ENCODE results near the gene FBXO42.
A peak's percentile ranks its signal among the peaks of the same experiment; 100 is the strongest.
"Not testable (repeated sequence)": the region's sequence is repeated elsewhere in the genome, so short reads cannot be mapped to it uniquely, and the experiment has no call there.

FBXO42 gene

DNA sequence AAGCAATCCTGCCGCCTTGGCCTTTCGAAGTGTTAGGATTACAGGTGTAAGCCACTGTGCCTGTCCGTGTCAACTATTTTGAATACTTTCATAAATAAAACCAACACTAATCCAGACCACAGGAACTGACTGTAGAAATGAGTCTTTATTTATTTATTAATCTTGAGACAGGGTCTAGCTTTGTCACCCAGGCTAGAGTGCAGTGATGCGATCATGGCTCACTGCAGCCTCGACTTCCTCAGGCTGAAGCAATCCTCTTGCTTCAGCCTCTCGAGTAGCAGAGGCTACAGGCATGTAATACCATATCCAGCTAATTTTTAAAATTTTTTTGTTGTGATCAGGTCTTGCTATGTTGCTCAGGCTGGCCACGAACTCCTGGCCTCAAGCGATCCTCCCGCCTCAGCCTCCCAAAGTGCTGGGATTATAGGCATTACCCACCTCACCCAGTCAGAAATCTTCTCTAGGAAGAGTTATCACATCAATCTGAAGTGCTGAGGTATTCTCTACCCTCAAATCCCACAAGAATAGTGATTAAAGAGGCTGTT lies 93.6 kb downstream of the FBXO42 start:
- DNase-seq = no peak

- DNase-seq = no peak
Measured at GRCh38 chr1:16257968-16258367, 94.3 kb downstream of the FBXO42 start.

GRCh38 chr1:16257556-16257955 lies 94.7 kb downstream of the FBXO42 start:
- not testable (repeated sequence) for DNase-seq

GRCh38 chr1:16256478-16256877 lies 95.8 kb downstream of the FBXO42 start:
- no peak for DNase-seq

- DNase-seq = no peak
Measured at GRCh38 chr1:16254263-16254928, 97.9 kb downstream of the FBXO42 start.

- DNase-seq = no peak
Measured at GRCh38 chr1:16253332-16253922, 98.9 kb downstream of the FBXO42 start.

- no peak for DNase-seq
Measured at GRCh38 chr1:16252912-16253311, 99.4 kb downstream of the FBXO42 start.

- DNase-seq = no peak
Measured at GRCh38 chr1:16251381-16251780, 100.9 kb downstream of the FBXO42 start.

- DNase-seq = no peak
Measured at GRCh38 chr1:16250524-16251251, 101.6 kb downstream of the FBXO42 start.

- no peak for DNase-seq
Measured at GRCh38 chr1:16249596-16250241, 102.6 kb downstream of the FBXO42 start.

- no peak for DNase-seq
Measured at GRCh38 chr1:16248603-16249516, 103.4 kb downstream of the FBXO42 start.

DNA sequence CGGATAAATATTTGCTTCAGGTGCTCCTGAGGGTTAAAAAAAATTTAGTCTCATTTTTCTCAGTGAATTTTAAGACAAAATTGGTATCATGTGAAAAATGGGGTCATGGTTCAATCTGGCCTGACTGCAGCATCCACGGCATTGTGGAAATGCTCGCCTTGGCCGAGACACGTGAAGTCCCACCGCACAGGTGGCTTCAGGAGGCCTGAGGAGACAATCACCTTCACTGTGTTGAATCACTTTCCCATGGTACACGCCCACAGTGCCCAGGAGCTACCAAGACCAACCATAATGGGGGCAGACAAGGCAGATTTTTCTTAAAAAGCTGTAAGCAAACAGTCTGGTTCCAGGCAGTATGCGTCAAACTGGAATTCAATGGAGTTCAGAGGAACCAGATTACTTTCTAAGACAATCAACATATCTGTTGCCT lies 104.3 kb downstream of the FBXO42 start:
- DNase-seq = no peak

DNA sequence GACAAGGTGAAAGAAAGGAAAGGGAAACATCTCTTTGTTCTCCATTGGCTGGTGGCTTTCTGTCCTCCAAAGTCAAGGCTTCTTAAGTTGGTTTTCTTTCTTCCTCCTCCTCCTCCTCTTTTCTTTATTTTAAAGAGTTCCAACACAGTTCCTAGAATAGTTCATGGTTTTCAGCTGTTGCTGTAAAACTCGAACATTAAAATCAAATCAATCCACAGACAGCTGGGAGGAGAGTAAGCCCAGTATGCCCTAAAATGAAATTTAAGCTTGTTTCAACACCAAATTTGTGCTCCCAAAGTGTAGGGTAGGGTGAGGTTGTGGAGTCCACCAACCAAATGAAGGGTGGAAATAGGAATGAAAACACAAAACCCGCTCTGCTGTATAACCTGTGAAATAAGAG lies 104.8 kb downstream of the FBXO42 start:
- DNase-seq = no peak

- no peak for DNase-seq
Measured at GRCh38 chr1:16246961-16247360, 105.3 kb downstream of the FBXO42 start.

- not testable (repeated sequence) for DNase-seq
Measured at GRCh38 chr1:16246239-16246638, 106.0 kb downstream of the FBXO42 start.

DNA sequence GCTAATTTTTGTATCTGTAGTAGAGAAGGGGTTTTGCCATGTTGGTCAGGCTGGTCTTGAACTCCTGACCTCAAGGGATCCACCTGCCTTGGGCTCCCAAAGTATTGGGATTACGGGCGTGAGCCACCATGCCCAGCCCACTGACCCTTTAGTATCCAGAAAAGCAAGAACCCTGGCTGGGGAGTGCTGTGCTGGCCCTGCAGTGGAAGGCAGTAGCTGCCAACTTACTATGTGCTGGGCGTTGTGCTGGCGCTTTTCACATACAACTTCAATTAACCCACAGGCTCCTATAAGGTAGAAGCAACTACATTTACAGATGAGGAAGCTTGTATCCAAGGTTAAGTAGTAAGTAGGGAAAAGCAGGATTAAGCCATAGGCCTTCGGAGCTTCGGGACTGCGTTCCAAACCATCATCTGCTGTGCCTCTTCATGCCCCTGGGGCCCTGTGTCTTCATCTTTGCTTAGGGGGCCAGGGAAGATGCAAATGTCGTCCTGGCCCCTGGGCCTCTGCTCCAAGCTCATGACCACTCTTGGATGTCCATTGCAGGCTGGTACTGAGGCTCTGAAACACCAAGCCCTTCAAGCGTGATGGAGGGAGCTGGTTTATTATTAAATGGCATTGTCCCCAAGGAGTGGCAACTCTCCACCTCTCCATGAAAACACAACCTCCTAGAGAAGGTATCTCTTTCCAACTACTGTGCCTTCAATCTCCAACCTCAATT lies 106.6 kb downstream of the FBXO42 start:
- DNase-seq = no peak

DNA sequence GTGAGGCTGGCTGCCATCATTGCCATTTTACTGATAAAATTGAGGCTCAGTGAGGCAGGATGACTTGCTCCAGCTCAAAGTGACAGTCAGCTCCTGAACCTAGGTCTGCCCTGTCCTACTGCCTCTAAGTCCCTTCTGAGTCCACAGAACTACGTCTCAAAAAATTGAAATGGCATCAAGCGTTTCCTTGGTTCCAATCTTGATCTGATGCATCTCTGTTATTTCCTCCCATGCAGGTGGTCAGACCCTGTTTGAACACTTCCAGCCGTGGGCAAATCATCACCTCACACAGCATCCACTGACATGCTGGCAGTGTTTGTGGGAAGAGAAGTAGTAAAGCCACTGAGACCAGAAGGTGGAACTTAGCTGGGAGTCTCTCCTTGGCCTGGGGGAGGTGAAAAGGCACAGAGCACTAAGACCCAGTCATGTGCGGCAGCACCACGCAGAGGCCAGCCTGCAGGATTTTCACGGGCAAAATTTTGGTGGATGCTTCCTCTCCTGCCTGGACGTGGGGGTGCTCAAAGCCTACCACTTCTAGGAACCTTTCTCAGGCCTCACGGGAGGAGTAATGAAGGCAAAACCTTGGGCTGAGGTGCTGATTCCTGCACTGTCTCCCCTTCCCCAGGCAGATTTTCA lies 107.5 kb downstream of the FBXO42 start:
- no peak for DNase-seq

- peak; percentile 39 for DNase-seq
Measured at GRCh38 chr1:16243936-16244649, 108.2 kb downstream of the FBXO42 start.

GRCh38 chr1:16243215-16243610 lies 109.1 kb downstream of the FBXO42 start:
- DNase-seq = no peak

- DNase-seq = no peak
Measured at GRCh38 chr1:16242556-16243214, 109.6 kb downstream of the FBXO42 start.
